ENCODE measurements around the gene ADCY10.
A peak's percentile ranks its signal among the peaks of the same experiment; 100 is the strongest.

DNA sequence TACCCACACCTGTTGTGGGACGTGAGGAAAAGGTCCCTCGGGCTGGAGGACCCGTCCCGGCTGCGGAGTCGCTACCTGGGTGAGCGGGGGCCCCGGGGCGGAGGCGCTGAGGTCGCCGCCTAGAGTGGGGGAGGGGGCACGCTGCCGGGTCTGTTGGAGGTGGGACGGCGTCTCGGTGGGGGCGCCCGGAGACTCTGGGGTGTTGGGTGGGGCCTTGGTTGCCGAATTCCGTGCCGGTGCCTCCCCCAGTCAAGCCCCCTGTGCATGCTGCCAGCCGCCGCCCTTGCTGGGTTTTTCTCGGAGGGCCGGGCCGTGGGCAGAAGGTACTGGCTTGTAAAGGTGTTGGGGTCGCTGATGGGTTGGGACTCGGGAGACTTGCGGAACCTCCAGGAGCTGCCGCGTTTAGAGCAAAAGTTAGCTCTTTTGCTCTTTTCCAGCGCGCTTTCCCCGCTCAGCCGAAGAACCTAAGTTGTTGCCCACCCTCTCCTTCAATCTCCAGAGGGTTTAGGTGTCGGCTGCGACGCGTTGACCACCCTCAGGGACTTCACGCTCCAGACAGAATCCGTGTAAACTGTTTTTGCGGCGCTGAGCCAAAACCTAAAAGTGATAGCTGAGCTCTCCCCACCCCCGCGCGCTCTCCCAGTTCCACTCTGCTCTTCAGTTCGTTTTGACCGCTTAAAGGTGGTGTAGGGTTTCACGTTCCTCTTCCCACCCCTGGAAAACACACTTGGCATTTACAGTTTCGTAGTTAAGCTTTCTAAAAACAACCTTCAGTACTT, 23.2 kb upstream of the ADCY10 start, which contains the start of gene MPC2:
- TF ChIP-seq, protein P1, sequence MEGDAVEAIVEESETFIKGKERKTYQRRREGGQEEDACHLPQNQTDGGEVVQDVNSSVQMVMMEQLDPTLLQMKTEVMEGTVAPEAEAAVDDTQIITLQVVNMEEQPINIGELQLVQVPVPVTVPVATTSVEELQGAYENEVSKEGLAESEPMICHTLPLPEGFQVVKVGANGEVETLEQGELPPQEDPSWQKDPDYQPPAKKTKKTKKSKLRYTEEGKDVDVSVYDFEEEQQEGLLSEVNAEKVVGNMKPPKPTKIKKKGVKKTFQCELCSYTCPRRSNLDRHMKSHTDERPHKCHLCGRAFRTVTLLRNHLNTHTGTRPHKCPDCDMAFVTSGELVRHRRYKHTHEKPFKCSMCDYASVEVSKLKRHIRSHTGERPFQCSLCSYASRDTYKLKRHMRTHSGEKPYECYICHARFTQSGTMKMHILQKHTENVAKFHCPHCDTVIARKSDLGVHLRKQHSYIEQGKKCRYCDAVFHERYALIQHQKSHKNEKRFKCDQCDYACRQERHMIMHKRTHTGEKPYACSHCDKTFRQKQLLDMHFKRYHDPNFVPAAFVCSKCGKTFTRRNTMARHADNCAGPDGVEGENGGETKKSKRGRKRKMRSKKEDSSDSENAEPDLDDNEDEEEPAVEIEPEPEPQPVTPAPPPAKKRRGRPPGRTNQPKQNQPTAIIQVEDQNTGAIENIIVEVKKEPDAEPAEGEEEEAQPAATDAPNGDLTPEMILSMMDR (IDR thresholded peaks at IDR 0.05): no peak
- peak in 1 of 4 donors; percentile 42 for TF ChIP-seq POLR2A (IDR thresholded peaks at IDR 0.05)

All from esophagus squamous epithelium (tissue), 4 donors.